Activated CD8-positive, alpha-beta memory T cell treated with anti-CD3 and anti-CD28 coated beads for 48 hours (primary cell): ENCODE measurements around the gene RNF223.
"Not testable (repeated sequence)": the region's sequence is repeated elsewhere in the genome, so short reads cannot be mapped to it uniquely, and the experiment has no call there.

Experiments used
- DNase-seq, 3 experiments: peaks; one replicate each; pipeline ENCODE4 v3.0.0-alpha.2; 2020; ENCODE audit warnings: low read depth in 2 of 3, low spot score in 2 of 3

Gene RNF223

DNA sequence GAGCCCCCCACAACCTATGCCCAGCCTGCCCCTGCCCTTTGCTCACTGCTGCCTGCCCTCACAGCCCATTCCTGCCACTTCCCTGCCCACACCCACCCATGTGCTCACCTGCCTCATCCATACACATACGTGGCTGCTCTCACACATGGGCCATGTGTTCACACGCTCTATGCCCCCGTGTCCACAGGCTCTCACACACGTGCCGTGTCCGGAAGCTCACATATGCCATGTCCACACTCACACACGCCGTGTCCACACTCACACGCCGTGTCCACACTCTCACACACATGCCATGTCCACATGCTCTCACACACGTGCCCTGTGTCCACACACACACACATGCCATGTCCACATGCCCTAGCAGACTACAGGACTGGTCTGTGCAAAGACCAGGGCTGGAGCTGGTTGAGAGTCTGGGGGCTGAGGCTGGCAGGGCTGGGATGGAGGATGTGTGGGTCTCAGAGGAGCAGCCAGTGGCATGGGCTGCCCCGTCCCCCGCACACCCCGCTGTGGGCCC lies 583 bp upstream of the RNF223 start:
- no peak for DNase-seq

DNA sequence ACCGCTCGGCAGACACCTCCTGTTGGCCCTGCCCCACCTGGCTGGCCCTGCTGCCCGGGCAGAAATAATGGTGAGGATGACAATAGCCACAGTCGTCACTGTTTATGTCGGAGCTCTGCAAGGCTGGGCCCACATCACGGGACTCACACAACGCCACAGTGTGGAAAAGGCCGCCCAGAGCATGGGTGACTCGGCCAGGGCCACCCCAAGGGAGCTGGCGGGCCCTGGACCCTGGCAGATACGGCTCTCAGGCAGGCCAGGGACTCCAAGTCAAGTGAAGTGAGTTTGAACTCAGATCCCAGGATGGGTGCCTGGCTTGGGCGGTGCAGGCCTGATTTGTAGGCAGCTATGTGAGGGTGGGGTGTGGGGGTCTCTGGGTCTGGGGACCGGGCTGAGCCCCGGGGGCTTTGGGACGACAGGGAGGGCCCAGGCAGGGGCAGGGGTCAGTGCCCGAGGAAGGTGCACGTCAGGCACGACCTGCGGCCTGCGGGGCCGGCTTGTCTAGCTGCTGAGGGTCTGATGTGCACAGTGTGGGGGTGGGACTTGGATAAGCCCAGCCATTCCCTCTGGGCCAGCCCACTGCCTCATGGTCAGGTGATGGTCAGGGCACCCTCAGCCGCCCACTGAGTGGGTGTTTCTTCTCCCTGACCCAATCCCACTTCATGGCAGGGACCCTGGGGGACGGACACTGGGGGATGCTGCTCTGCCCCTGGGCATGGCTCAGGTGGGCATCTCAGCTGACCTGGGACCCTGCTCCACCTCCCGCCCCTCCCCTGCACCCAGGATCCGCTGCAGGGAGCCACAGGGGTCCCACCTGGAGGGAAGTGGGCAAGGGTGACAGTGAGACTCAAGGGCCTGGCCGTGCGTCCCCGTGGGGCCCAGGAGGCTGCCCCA lies 1.0 kb downstream of the RNF223 start:
- no peak for DNase-seq

DNA sequence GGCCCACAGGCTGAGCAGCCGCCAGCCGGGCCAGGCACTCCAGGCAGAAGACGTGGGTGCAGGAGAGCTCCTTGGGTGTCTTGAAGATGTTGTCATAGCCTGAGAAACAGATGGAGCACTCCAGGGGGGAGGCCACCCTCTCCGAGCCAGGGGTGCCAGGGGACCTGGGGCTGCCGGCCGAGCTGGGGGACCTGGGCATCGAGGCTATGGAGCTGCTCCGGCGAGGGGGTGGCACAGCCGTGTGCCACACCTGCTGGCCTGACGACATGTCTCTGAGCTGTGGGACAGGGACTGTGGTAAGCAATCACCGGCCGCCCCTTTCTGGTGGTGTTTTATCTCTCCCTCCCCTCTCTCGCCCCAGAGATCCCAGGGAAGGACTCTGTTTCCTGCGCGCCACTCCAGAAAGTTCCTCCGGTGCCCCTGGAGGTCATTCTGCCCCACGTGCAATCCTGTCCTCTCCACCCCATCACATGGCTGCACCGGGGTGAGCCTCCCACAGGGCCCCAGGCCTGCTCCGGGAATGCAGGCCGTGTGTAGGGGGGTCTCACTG lies 1.7 kb downstream of the RNF223 start:
- DNase-seq, result no peak

DNA sequence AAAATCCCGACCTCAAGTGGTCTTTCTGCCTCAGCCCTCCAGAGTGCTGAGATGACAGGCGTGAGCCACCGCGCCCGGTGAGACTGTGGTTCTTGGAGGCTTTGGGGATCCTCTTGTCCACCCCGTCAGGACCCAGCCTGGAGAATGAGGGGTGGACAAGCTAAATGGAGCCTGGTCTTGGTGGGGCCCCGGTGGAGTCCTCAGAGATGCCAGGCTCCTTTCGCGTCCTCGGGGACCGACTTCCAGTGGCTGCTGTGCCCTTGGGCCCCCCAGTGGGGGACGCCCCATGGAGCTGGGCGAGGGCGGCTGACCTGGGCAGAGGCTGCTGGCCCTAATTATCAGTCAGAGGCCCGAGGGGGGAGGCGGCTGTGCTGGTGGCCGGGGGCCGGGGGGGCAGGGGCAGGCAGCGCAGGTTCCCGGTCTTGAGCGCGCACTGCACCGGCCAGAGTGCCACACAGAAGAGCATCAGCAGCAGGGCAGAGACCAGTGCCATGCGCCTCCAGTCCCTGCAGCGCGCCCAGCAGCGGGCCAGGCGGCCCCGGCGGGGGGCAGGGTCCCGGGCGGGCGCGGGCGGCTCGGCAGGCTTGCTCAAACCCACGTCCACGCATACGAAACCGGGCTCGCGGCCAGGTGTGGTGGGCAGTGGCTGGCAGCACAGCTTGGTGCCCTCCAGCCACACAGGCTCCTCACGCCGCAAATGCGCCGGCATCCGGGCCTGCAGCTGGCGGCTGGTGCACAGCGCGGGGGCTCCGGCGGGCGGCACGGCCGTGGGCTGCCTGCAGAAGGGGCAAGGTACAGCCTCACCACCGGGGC lies 2.4 kb downstream of the RNF223 start:
- no peak for DNase-seq

- DNase-seq, result no peak
These were observed 4.1 kb downstream of the RNF223 start for GRCh38 chr1:1069711-1070676.

GRCh38 chr1:1069056-1069710 lies 4.9 kb downstream of the RNF223 start:
- DNase-seq, result peak; percentile 77 to 95 (median 88)

GRCh38 chr1:1068517-1069055 lies 5.5 kb downstream of the RNF223 start:
- no peak for DNase-seq

DNA sequence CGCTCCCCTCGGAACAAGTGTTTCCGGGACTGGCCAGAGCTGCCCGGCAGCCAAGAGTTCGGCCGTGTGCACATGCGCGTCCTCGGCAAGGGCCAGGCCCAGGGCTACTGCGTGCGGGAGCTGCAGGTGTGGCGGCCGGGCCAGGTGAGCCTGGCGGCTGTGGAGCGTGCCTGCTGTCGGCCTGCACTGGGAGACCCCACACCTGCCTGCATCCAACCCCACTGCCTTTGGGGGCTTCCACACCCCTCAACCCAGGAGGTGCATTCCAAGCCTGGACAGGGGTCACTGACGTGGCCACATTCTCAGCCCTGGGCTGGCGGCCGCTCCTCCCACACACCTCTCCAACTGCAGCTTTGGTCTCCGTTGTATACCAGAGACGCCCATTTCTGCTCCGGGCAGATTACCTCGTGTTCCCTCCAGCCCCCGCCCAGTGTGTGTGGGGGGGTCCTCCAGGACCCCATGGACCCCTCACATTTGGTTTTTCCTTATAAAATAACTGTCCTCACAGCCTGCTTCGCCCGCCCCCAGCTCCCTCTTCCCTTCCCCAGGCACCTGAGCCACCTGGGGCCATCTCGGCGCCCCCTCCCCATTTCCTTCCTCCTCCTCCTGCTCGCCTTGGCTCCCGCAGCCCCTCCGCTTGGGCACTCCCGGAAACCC lies 6.1 kb downstream of the RNF223 start:
- DNase-seq, result no peak

DNA sequence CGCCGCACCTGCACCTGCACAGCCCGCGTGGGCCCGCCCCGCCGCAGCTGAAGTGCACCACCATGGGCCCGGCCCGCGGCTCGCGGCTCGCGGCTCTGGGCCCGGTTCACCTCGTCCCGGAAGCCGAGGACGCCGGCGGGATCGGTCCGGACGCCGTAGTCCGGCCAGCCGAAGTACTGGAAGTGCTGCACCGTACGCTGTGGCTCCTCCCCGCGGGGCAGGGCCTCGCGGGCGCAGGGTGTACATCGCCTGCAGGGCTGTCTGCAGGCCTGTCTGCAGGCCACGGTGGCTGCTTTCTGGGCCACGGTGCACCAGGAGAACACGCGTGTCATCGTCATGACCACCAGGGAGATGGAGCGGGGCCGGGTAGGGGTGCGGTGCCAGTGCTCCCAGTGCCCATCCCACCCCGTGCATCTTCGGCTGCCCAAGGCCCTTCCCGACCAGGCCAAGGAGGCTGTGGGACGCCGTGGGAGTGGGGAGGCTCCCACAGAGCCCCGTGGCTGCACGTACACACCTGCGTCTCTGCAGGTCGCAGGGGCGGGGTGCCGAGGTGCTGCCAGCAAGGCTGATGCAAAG lies 6.7 kb downstream of the RNF223 start:
- DNase-seq, result no peak

DNA sequence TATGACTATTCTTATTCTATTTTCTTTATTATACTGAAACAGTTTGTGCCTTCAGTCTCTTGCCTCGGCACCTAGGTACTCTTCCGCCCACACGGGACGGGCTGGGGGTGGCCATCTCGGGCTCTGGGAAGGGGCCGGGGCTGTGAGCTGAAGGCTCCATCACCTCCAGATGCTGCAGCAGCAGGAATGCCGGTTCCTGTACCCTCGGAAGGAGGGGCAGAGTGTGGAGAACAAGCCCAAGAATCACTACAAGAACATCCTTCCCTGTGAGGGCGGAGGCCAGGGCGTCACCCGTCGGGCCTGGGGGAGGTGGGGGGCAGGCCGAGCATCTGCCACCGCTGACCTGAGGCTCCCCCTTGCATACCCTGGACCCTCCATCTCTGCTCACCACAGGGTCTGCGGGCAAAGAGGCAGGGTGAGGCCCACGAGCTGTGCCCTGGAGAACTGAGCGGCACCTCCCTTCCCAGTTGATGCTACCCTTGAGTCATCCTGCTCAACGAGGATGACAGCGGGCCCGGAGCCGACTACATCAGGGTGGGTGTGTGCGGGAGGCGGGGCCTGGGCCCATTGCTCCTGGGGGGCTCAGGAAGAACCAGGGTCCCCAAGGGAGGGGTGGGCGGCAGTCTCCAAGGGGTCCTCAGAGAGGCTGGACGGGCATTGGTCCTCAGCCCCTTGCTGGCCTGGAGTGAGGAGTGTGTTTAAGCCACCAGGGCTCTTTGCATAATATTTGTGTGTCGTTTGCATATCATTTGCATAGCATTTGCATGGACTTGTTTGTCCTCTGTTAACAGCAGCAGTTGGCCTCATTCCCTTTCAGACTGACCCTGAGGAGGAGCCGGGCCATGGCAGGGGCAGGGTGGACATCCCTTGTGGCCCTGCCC lies 7.5 kb downstream of the RNF223 start:
- no peak for DNase-seq

DNA sequence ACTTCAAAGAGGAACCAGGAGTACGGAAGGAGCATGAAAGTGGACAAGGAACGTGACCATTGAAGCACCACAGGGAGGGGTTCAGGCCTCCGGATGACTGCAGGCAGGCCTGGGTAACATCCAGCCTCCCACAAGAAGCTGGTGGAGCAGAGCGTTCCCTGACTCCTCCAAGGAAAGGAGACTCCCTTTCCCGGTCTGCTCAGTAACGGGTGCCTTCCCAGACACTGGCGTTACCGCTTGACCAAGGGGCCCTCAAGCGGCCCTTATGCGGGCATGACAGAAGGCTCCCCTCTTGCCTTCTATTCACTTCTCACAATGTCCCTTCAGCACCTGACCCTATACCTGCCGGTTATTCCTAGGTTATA lies 8.2 kb downstream of the RNF223 start:
- not testable (repeated sequence) for DNase-seq

DNA sequence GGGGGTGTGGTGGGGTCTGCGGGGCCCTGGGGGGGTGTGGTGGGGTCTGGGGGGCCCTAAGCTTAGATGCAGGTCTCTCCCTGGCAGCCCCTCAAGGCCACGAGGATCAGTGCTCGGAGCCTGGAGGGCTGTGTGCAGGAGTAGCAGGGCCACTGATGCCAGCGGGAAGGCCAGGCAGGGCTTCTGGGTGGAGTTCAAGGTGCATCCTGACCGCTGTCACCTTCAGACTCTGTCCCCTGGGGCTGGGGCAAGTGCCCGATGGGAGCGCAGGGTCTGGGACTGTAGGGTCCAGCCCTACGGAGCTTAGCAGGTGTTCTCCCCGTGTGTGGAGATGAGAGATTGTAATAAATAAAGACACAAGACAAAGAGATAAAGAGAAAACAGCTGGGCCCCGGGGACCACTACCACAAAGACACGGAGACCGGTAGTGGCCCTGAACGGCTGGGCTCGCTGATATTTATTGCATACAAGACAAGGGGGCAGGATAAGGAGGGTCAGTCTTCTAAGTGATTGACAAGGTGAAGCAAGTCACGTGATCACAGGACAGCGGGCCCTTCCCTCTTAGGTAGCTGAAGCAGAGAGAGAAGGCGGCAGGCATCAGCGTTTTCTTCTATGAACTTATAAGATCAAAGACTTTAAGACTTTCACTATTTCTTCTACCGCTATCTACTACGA lies 8.7 kb downstream of the RNF223 start:
- DNase-seq, result no peak

DNA sequence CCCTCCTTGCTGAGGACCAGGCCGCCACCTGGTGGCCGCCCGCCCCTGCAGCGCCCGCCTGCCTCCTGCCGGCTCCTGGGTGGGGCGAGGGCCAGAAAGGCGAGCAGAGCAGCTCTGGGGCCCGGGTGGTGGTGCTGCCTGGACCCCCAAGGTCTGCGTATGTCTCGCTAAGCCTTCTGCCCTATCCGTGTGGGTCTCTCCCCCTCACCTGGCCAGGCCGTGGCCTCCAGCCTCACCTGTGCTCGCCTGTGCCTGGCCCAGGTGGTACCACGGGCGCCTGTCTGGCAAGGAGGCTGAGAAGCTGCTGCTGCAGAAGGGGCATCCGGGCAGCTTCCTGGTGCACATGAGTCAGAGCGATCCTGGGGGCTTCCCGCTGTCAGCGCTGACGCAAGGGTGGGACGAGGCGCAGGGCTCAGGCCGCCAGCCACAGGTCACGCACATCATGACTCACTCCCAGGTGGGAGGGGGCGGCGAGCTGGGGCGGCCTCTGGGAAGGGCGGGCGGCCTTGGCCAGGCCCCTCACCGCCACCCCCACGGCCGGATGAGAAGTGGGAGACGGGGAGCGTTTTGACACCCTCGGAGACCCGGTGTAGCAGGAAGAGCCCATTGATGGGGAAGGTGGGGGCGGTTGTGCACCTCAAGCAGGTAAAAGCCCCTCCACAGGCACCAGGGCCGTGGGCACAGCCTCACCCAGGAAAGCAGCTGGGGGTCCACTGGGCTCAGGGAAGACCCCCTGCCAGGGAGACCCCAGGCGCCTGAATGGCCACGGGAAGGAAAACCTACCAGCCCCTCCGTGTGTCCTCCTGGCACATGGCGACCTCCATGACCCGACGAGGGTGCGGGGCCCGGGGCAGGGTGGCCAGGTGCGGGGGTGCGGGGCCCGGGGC lies 9.9 kb downstream of the RNF223 start:
- DNase-seq, result peak; percentile 72 to 93 (median 85)

GRCh38 chr1:1063261-1063944 lies 10.7 kb downstream of the RNF223 start:
- no peak for DNase-seq

DNA sequence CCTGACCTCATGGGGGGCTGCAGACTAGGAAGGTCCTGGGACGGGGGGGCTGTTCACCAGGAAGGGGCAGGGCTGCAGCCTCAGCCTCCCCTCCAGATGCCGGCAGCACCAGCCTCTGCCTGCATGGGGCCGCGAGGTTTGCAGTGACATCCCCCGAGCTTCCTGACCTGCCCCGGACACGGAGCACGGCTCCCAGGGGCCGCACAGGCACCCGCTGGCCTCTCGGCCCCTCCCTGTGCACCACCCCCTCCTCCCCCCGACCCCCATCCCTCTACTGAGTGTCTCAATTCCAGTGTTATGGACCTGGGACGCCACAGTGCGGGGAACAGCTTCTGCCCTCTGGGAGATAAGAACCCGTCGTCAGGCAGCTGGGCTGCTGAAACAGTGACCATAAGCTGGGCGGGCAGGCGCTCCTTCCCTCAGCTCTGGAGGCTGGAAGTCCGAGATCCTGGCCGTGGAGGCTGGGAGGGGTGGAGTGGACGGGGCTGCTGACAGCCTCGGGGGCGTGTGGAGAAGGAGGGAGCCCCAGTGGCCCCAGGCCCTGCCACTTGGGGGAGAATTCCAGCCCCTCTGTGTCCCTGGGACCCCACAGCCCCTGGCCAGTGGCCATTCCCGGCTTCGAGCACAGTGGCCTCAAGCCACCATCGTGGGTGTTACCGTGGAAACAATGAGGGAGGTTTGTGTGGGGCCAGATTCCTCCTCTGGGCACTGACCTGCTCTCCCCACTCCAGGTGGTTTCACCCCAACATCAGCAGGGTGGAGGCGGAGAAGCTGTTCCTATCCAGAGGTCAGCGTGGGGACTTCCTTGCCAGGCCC lies 11.6 kb downstream of the RNF223 start:
- DNase-seq, result no peak
